ENCODE data around the gene PRDM4. TPM values are rescaled to one million over a fixed set of nuclear protein-coding genes. Genes with fewer than 3 reads are reported as not detected.

Gene PRDM4
- total and polyA plus RNA-seq, 2 of the 13 experiments (the other 11 are each of a cell fraction or from before 2014, with no cell fraction given), result 9.9 to 15.3 TPM

DNA sequence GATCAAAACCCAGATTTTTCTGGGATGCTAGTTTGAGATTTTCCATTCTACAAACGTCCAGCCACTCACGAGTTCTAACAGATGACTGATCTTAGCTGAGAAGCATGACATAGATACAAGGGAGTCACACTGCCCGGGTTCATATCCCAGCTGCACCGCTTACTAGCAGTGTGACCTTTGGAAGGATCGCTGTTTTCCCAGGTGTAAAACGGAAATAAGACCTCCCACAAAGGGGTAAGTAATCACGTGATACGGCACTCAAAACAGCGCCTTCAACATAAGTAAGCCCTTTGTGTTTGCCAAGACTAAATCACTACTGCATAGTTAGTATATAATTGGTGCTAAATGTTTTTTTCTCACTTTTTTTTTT lies 76.0 kb downstream of the PRDM4 start (continued):
- TF ChIP-seq SP5 (CRISPR knock-in tag; IDR thresholded peaks at IDR 0.05; ENCODE audit: borderline replicate concordance, low read depth) (peak; percentile 56; the same call in 1 of the 2 replicates), WIZ (CRISPR knock-in tag; IDR thresholded peaks at IDR 0.05) (no peak), SIX4 (CRISPR knock-in tag; IDR thresholded peaks at IDR 0.05) (no peak), BCL6 (CRISPR knock-in tag; IDR thresholded peaks at IDR 0.05) (0 out of 2 replicates have a peak, but pooled peaks have one; percentile 38), ZNF329 (CRISPR knock-in tag; IDR thresholded peaks at IDR 0.05; ENCODE audit: low read depth) (no peak), HDAC6 (IDR thresholded peaks at IDR 0.05; ENCODE audit: low read depth, low read length) (no peak), ZNF614 (CRISPR knock-in tag; IDR thresholded peaks at IDR 0.05; ENCODE audit: borderline replicate concordance) (0 out of 2 replicates have a peak, but pooled peaks have one; percentile 9), ZFP62 (CRISPR knock-in tag; IDR thresholded peaks at IDR 0.05) (no peak), PHF21A (CRISPR knock-in tag; IDR thresholded peaks at IDR 0.05) (peak; percentile 57), ARNT2 (CRISPR knock-in tag; IDR thresholded peaks at IDR 0.05; ENCODE audit: low read depth) (no peak), NR1H2 (CRISPR knock-in tag; IDR thresholded peaks at IDR 0.05; ENCODE audit: borderline replicate concordance, low read depth) (no peak), HOXA9 (CRISPR knock-in tag; IDR thresholded peaks at IDR 0.05; ENCODE audit: borderline replicate concordance) (no peak), ZNF841 (CRISPR knock-in tag; IDR thresholded peaks at IDR 0.05; ENCODE audit: borderline replicate concordance) (no peak), EHMT2 (IDR thresholded peaks at IDR 0.05; ENCODE audit: borderline replicate concordance, low read depth, low read length) (no peak; the same call in 1 of the 2 replicates), MED8 (CRISPR knock-in tag; IDR thresholded peaks at IDR 0.05; ENCODE audit: insufficient replicate concordance) (no peak), SMC3 (IDR thresholded peaks at IDR 0.05; ENCODE audit: low read length) (no peak), ZNF737 (CRISPR knock-in tag; IDR thresholded peaks at IDR 0.05; ENCODE audit: borderline replicate concordance) (no peak), TBL1XR1 (IDR thresholded peaks at IDR 0.05; ENCODE audit: borderline replicate concordance, low read length, partially characterized antibody) (peak; percentile 44), SSRP1 (CRISPR knock-in tag; IDR thresholded peaks at IDR 0.05) (peak; percentile 33; the same call in 1 of the 2 replicates), TBX3 (IDR thresholded peaks at IDR 0.05; ENCODE audit: borderline replicate concordance) (peak; percentile 42; the same call in 1 of the 2 replicates), ZSCAN21 (CRISPR knock-in tag; IDR thresholded peaks at IDR 0.05; ENCODE audit: borderline replicate concordance) (no peak), ZNF317 (CRISPR knock-in tag; IDR thresholded peaks at IDR 0.05) (0 out of 2 replicates have a peak, but pooled peaks have one; percentile 20), NONO (IDR thresholded peaks at IDR 0.05) (no peak), NONO (CRISPR knock-in tag; conservative IDR thresholded peaks at IDR 0.05) (0 out of 2 replicates have a peak, but pooled peaks have one; percentile 53), HOXD1 (CRISPR knock-in tag; IDR thresholded peaks at IDR 0.05) (no peak), SALL1 (CRISPR knock-in tag; IDR thresholded peaks at IDR 0.05) (no peak), ZNF138 (CRISPR knock-in tag; IDR thresholded peaks at IDR 0.05; ENCODE audit: low read depth) (no peak), ZNF160 (CRISPR knock-in tag; IDR thresholded peaks at IDR 0.05) (no peak), KLF12 (CRISPR knock-in tag; IDR thresholded peaks at IDR 0.05; ENCODE audit: borderline replicate concordance) (no peak), PHF8 (CRISPR knock-in tag; IDR thresholded peaks at IDR 0.05) (no peak), YEATS2 (CRISPR knock-in tag; IDR thresholded peaks at IDR 0.05; ENCODE audit: borderline replicate concordance) (no peak), RXRB (CRISPR knock-in tag; IDR thresholded peaks at IDR 0.05; ENCODE audit: borderline replicate concordance) (peak; percentile 66; the same call in 1 of the 2 replicates)
- TF ChIP-seq, protein P1, sequence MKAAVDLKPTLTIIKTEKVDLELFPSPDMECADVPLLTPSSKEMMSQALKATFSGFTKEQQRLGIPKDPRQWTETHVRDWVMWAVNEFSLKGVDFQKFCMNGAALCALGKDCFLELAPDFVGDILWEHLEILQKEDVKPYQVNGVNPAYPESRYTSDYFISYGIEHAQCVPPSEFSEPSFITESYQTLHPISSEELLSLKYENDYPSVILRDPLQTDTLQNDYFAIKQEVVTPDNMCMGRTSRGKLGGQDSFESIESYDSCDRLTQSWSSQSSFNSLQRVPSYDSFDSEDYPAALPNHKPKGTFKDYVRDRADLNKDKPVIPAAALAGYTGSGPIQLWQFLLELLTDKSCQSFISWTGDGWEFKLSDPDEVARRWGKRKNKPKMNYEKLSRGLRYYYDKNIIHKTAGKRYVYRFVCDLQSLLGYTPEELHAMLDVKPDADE (CRISPR knock-in tag; IDR thresholded peaks at IDR 0.05), result no peak
- TF ChIP-seq, protein P2, sequence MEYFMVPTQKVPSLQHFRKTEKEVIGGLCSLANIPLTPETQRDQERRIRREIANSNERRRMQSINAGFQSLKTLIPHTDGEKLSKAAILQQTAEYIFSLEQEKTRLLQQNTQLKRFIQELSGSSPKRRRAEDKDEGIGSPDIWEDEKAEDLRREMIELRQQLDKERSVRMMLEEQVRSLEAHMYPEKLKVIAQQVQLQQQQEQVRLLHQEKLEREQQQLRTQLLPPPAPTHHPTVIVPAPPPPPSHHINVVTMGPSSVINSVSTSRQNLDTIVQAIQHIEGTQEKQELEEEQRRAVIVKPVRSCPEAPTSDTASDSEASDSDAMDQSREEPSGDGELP (IDR thresholded peaks at IDR 0.05; ENCODE audit: borderline replicate concordance, low read depth), result peak; percentile 87
